Measurements from ENCODE around the gene INVS. TPM values are rescaled to one million over a fixed set of nuclear protein-coding genes. Genes with fewer than 3 reads are reported as not detected.

INVS gene
- total RNA-seq, 4 donors from 2014 or later, result 21.0 to 47.8 (median 31.6) TPM

DNA sequence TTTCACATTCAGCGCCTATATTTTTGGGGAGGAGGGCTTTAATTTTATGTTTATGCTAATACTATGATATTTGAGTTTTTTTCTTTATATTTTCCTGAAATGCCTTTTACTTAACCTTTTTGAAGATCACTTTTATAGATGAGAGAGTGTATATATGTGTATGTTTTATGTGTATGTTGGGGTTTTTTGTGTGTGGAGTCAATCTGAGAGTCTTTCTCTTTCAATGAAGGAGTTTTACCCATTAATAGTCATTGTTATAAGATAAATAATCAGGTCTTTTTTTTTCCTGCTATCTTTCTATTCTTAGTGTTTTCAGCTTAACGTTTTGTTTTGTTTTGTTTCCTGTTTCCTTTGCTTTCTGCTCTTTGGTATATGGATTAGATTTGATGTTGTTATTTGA lies 141.5 kb downstream of the INVS start:
- in situ Hi-C loops (cut with MboI; ENCODE audit: low pct_ligation_motif_present in 1 of 4, low pct_unique_long_range_greater_than_20kb in 1 of 4, low sequenced_read_pairs in 3 of 4) (no loop called here), intact Hi-C loops (cut with DNase I; ENCODE audit: low total_unique reads) (no loop called here)
- no peaks in the 10 kb centered on the region for H3K9me3 ChIP-seq

DNA sequence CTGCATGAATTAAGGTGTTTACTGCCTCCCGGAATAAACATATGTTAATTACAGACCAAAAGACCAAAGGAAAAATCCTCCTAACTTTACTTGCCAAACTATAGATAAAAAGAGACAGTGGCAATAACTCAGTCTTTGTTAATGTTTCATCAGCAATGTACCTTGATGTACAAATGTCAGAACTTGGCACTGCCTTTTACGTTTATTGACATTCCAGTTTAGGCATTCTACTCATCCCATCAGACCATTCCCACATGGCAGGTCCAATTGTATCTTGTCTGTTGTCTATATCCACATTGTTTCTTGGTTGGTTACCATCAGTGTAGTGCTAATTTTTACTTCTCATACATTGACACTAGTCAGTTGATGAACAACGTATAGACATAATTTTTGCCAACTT lies 168.2 kb downstream of the INVS start:
- 89 to 96% methylated on average over 3 of the region's 3 CpGs for WGBS, 2 donors (ENCODE audit: low coverage in 1 of 2)
- Histone ChIP-seq H3K27me3 (no peaks in the 10 kb centered on the region), H3K9me3 (no peaks in the 10 kb centered on the region), H3K4me1 (no peaks in the 10 kb centered on the region), H3K4me3 (no peak overlapping the region), H3K36me3 (peaks cover 0 to 8% (median 0%) of the 10 kb centered on the region in 4 donors), H3K27ac (no peak overlapping the region)
- DNase-seq, result no peak
- in situ Hi-C loops (cut with MboI; ENCODE audit: low pct_ligation_motif_present in 1 of 4, low pct_unique_long_range_greater_than_20kb in 1 of 4, low sequenced_read_pairs in 3 of 4), result no loop called here
- intact Hi-C loops (cut with DNase I; ENCODE audit: low total_unique reads), result no loop called here
- no peak for TF ChIP-seq EP300 (IDR thresholded peaks at IDR 0.05; ENCODE audit: low read depth)
- TF ChIP-seq CTCF (IDR thresholded peaks at IDR 0.05), result no peak
- no peak for TF ChIP-seq POLR2AphosphoS5 (IDR thresholded peaks at IDR 0.05)
- TF ChIP-seq POLR2A (IDR thresholded peaks at IDR 0.05), result no peak

More for the DNA sequence above, 141.5 kb downstream of the INVS start:
- Histone ChIP-seq H3K27me3 (no peaks in the 10 kb centered on the region), H3K4me3 (no peak overlapping the region), H3K36me3 (peaks cover 0 to 8% (median 0%) of the 10 kb centered on the region in 4 donors), H3K4me1 (no peaks in the 10 kb centered on the region), H3K27ac (no peak overlapping the region)
- no peak for TF ChIP-seq CTCF (IDR thresholded peaks at IDR 0.05)
- no peak for TF ChIP-seq EP300 (IDR thresholded peaks at IDR 0.05; ENCODE audit: low read depth)
- TF ChIP-seq POLR2AphosphoS5 (IDR thresholded peaks at IDR 0.05), result no peak
- TF ChIP-seq POLR2A (IDR thresholded peaks at IDR 0.05), result no peak
- DNase-seq, result no peak
- WGBS, 2 donors (ENCODE audit: low coverage in 1 of 2), result 80 to 85% methylated on average over 2 of the region's 2 CpGs

DNA sequence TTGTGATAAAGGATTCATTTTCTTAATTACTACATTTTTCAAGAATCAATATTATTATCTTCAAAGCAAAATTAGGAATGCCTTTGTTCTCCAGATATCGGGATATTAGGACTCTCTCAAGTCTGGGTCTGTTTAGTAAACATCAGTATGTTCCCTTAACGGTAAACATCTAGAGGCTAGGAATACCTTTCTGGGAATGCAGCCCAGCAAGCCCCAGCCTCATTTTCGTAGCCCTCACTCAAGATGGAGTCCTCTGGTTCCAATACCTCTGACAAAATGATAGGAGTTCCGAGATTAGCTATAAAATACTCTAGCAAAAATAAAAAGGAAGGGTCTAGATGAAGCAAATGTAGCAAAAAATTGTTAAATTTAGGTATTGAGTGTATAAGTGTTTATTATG lies 169.2 kb downstream of the INVS start:
- TF ChIP-seq EP300 (IDR thresholded peaks at IDR 0.05; ENCODE audit: low read depth) (no peak), POLR2AphosphoS5 (IDR thresholded peaks at IDR 0.05) (no peak), POLR2A (IDR thresholded peaks at IDR 0.05) (no peak), CTCF (IDR thresholded peaks at IDR 0.05) (no peak)
- DNase-seq, result no peak
- Histone ChIP-seq H3K36me3 (peaks cover 0 to 8% (median 0%) of the 10 kb centered on the region in 4 donors), H3K27me3 (no peaks in the 10 kb centered on the region), H3K4me3 (no peak overlapping the region), H3K4me1 (no peaks in the 10 kb centered on the region), H3K9me3 (no peaks in the 10 kb centered on the region), H3K27ac (no peak overlapping the region)
- intact Hi-C loops (cut with DNase I; ENCODE audit: low total_unique reads), result no loop called here
- 89 to 94% methylated on average over 3 to 4 of the region's 4 CpGs for WGBS, 2 donors (ENCODE audit: low coverage in 1 of 2)
- in situ Hi-C loops (cut with MboI; ENCODE audit: low pct_ligation_motif_present in 1 of 4, low pct_unique_long_range_greater_than_20kb in 1 of 4, low sequenced_read_pairs in 3 of 4), result no loop called here

GRCh38 chr9:100269656-100270055 lies 170.6 kb downstream of the INVS start:
- no peaks in the 10 kb centered on the region for H3K27me3 ChIP-seq
- TF ChIP-seq EP300 (IDR thresholded peaks at IDR 0.05; ENCODE audit: low read depth) (no peak), CTCF (IDR thresholded peaks at IDR 0.05) (no peak), POLR2A (IDR thresholded peaks at IDR 0.05) (no peak)
- 83 to 100% methylated on average over 1 of the region's 1 CpG for WGBS, 2 donors (ENCODE audit: low coverage in 1 of 2)
- intact Hi-C loops (cut with DNase I; ENCODE audit: low total_unique reads) (no loop called here), in situ Hi-C loops (cut with MboI; ENCODE audit: low pct_ligation_motif_present in 1 of 4, low pct_unique_long_range_greater_than_20kb in 1 of 4, low sequenced_read_pairs in 3 of 4) (no loop called here)
- no peaks in the 10 kb centered on the region for H3K9me3 ChIP-seq
- no peak overlapping the region for H3K27ac ChIP-seq
- no peaks in the 10 kb centered on the region for H3K4me1 ChIP-seq
- no peak for DNase-seq
- H3K36me3 ChIP-seq, result peaks cover 0 to 8% (median 0%) of the 10 kb centered on the region in 4 donors
- H3K4me3 ChIP-seq, result no peak overlapping the region
